Measurements from ENCODE around the gene MUC5AC.

MUC5AC gene

GRCh38 chr11:1121331-1121812, 36.4 kb upstream of the MUC5AC start:
- no peak for DNase-seq

- no peak for DNase-seq
These were observed 35.7 kb upstream of the MUC5AC start for GRCh38 chr11:1121813-1122663.

DNA sequence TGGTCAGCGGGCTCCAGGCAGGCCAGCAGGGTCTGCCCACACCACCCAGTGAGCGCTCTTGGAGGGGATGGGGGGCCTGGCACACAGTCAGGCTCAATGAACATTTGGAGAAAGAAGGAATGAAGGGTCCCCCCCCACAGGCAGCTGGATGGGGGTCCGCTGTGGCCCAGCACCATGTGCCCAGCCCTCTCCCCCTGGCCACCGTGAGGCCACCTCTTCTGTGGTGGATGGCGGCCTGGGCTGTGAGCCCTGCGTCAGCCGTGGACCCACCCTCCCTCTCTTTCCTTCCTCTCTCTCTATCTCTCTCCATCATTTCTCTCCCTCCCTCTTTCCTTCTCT, 35.1 kb upstream of the MUC5AC start:
- DNase-seq = no peak

- no peak for DNase-seq
These were observed 33.8 kb upstream of the MUC5AC start for GRCh38 chr11:1123970-1124369.

DNA sequence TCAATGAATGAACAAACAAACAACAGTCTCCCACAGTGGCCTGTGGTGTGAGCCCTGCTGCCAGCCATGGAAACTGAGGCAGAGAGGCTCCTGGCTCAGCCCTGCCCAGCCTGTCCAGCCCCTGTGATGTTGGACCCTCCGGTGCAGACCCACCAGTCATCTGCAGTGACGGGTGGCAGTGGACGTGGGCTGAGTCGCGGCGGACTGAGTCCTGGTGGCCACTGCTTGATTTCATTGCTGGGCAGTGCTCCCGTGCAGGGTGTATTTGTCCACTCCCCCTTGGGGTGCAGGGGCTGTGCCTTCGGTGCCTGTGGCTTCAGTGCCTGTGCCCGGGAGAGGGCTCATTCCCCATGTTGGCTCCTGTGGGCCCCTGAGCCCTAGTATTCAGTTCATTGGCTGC, 31.9 kb upstream of the MUC5AC start:
- no peak for DNase-seq

DNA sequence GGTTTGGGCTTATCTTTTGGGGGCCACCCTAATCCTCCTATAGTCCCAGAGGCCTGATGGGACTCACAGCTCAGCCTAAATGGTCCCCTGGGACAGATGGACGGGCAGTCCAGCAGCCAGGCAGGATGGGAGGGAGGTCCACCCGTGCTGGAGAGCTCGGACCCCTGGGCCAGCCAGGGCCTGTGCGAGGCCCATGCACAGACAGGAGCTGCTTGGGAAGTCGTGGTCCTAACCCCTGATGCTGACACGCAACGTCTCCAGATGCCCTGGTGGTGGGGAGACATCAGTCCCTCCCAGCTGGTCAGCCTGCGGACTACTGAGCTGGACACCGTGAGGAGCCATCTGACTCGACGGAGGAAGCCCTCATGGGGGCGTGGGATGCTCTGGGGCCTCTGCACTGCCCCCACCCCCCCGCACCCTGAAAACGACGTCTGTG, 31.2 kb upstream of the MUC5AC start:
- DNase-seq = no peak

- no peak for DNase-seq
These were observed 30.7 kb upstream of the MUC5AC start for GRCh38 chr11:1126935-1127663.

- no peak for DNase-seq
These were observed 30.0 kb upstream of the MUC5AC start for GRCh38 chr11:1127664-1128162.

- no peak for DNase-seq
These were observed 29.2 kb upstream of the MUC5AC start for GRCh38 chr11:1128311-1129142.

DNA sequence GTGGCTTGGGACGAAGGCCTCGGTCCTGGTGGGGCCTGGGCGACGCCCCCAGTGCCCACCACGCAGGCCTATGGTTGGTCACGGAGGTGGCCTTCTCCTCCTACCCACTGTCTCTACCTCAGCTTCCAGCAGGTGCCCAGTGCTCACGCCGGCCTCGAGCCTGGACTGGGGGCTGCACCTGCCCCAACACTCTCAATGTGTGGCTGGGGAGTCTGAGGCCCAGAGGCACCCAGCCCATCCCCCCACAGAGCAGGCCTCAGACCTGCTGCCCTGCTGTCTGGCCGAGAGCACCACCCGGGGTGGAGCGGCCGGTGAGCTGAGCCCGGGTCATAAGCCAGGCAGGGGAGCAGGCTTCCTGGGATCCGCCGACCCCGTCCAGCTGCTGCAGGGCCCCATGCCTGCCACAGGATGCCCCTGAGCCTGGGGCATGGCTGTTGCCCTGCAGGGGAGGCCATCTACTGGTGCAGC, 28.6 kb upstream of the MUC5AC start:
- no peak for DNase-seq

DNA sequence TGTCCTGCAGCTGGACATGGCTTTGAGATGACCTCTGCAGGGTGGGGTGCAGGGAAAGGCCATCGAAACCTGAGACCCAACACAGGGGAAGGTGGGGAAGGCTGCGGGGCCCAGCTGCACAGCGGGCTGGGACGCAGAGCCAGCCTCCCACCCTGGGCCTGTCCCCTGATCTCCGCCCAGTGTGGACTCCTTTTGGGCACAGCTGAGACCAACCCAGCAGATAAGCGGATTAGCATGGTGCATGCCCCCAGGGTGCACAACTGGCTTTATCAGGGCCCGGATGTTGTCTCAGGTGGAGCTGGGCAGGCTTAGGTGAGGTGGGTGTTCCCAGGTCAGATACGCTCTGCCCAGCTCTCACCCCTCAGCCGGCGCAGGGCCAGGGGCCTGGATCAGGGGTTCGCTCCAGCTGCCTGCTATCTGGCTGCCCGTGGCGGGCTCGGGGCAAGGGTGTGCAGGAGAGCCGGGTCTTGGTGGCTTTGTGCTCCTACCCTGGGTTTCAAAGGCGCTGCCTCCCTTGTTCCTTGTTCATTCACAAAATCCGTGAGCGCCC, 28.1 kb upstream of the MUC5AC start:
- no peak for DNase-seq

- no peak for DNase-seq
These were observed 27.3 kb upstream of the MUC5AC start for GRCh38 chr11:1130276-1131032.

- no peak for DNase-seq
These were observed 26.5 kb upstream of the MUC5AC start for GRCh38 chr11:1131033-1131911.

GRCh38 chr11:1134848-1135445, 22.8 kb upstream of the MUC5AC start:
- DNase-seq = no peak

DNA sequence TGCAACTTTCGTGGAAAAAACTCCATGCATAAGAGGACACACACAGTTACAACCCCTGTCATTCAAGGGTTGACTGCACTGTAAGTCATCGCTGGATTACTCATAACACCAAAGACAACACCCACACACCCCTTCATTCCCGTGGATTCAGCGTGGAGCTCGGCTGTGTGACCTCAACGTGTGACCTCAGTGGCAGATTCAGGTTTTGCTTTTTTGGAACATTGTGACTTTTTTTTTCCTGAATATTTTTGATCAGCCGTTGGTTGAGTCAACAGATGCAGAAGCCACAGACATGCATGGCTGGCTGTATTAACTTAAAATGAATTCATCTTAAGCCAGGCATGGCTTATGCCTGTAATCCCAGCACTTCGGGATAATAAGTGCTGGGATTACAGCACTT, 19.7 kb upstream of the MUC5AC start:
- DNase-seq = no peak

GRCh38 chr11:1139441-1140083, 18.2 kb upstream of the MUC5AC start:
- DNase-seq = no peak

DNA sequence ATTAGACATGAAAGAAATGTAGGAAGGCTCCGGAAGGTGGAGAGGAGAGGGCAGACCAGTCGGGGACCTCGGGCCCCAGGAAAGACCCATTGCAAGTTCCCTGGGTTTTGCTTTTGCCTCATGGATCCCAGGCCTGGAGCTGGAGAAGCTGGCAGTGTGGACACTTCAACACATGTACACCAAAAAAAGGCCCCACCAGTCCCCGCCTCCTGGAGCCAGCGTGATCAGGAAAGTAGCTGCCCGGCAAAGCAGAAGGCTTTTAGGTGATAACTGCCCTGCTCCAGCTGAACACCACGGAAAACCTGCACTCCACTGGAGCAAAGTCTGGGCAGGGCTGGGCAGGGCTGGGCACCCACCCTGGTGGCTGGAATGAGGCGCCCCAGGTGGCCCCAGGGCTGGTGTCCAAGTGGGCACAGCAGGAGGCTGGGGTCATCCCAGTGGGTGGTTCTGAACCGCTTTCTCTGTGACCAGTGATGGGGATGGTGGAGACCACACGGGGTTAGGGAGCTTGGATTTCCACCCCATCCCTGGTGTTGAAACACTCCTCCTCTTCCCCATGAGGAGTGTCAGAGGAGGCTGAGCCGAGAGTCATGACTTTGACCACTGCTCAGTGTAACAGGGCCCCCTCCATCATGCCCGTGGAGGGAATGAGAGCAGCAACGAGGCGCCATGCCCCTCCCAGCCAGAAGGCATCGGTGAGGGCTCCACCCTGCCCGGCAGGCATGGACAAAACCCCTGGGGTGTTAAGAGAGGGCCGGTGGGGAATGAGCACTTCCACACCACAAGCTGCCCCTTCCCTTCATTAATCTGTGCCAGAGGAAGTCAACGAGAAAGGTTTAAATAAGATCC, 16.9 kb upstream of the MUC5AC start:
- no peak for DNase-seq

GRCh38 chr11:1146365-1146764, 11.4 kb upstream of the MUC5AC start:
- DNase-seq = no peak

GRCh38 chr11:1147792-1148191, 10.0 kb upstream of the MUC5AC start:
- DNase-seq = no peak

Measured in NK-92 treated with Interleukin-12 subunit alpha and Interleukin-12 subunit beta, amount 100 ng/mL, for 24 hours (cell line).